Activated T-cell treated with anti-CD3 and anti-CD28 coated beads for 1 hour (primary cell): Measurements from ENCODE around the gene BRCA2.

Experiments
- DNase-seq: peaks from one replicate; pipeline ENCODE4 v3.0.0-alpha.2; 2020; ENCODE audit warnings: low read depth

Gene BRCA2, protein sequence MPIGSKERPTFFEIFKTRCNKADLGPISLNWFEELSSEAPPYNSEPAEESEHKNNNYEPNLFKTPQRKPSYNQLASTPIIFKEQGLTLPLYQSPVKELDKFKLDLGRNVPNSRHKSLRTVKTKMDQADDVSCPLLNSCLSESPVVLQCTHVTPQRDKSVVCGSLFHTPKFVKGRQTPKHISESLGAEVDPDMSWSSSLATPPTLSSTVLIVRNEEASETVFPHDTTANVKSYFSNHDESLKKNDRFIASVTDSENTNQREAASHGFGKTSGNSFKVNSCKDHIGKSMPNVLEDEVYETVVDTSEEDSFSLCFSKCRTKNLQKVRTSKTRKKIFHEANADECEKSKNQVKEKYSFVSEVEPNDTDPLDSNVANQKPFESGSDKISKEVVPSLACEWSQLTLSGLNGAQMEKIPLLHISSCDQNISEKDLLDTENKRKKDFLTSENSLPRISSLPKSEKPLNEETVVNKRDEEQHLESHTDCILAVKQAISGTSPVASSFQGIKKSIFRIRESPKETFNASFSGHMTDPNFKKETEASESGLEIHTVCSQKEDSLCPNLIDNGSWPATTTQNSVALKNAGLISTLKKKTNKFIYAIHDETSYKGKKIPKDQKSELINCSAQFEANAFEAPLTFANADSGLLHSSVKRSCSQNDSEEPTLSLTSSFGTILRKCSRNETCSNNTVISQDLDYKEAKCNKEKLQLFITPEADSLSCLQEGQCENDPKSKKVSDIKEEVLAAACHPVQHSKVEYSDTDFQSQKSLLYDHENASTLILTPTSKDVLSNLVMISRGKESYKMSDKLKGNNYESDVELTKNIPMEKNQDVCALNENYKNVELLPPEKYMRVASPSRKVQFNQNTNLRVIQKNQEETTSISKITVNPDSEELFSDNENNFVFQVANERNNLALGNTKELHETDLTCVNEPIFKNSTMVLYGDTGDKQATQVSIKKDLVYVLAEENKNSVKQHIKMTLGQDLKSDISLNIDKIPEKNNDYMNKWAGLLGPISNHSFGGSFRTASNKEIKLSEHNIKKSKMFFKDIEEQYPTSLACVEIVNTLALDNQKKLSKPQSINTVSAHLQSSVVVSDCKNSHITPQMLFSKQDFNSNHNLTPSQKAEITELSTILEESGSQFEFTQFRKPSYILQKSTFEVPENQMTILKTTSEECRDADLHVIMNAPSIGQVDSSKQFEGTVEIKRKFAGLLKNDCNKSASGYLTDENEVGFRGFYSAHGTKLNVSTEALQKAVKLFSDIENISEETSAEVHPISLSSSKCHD (N-terminal part only)

DNA sequence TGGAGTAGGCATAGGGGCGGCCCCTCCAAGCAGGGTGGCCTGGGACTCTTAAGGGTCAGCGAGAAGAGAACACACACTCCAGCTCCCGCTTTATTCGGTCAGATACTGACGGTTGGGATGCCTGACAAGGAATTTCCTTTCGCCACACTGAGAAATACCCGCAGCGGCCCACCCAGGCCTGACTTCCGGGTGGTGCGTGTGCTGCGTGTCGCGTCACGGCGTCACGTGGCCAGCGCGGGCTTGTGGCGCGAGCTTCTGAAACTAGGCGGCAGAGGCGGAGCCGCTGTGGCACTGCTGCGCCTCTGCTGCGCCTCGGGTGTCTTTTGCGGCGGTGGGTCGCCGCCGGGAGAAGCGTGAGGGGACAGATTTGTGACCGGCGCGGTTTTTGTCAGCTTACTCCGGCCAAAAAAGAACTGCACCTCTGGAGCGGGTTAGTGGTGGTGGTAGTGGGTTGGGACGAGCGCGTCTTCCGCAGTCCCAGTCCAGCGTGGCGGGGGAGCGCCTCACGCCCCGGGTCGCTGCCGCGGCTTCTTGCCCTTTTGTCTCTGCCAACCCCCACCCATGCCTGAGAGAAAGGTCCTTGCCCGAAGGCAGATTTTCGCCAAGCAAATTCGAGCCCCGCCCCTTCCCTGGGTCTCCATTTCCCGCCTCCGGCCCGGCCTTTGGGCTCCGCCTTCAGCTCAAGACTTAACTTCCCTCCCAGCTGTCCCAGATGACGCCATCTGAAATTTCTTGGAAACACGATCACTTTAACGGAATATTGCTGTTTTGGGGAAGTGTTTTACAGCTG lies at the start of gene BRCA2, which contains the start of gene ZAR1L:
BRCA2 (plus strand) TSS at position 271 of the 790 bp plus-strand sequence. CDS start 953 bp downstream, outside the sequence.
ZAR1L (minus strand) TSS at position 126 of the 790 bp plus-strand sequence. CDS start 3,438 bp downstream, outside the sequence.
- peak; percentile 78 for DNase-seq

DNA sequence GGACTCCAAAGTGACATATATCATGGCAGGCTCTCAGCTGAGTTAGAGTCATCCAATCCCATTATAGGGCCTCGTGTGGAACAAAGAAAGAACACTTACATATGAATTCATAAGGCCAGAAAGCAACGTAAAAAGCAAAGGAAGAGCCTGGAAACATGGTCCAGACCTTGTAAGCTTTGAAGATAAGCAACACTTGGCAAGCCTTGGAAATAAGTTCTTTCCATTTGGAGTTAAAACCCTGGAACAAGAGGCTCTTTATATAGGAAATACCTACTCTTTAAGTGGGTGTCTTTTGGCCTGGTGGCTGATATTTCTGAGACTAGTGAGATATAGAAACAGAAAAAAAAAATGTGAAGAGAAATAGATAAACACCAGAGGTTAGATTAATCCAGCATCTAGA lies 49.6 kb upstream of the BRCA2 start:
- DNase-seq, result no peak

DNA sequence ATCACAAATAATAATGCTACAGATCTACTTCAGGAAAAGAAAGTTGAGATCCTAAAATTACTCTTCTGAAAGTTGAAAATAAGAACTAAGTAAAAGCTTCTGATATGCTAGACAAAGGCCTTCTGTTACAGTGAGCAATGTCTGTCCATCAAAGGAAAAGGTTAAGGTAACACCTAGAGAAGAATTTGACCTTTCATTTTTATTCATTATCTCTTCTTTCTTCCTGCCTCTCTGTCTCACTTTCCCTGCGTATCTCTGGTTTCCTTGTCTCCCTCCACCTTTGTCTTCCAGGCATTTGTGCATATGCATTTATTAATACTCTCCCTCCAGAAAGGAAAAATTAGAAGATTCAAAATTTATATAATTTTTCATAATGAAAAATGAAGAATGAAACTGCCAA lies 49.2 kb upstream of the BRCA2 start:
- no peak for DNase-seq

DNA sequence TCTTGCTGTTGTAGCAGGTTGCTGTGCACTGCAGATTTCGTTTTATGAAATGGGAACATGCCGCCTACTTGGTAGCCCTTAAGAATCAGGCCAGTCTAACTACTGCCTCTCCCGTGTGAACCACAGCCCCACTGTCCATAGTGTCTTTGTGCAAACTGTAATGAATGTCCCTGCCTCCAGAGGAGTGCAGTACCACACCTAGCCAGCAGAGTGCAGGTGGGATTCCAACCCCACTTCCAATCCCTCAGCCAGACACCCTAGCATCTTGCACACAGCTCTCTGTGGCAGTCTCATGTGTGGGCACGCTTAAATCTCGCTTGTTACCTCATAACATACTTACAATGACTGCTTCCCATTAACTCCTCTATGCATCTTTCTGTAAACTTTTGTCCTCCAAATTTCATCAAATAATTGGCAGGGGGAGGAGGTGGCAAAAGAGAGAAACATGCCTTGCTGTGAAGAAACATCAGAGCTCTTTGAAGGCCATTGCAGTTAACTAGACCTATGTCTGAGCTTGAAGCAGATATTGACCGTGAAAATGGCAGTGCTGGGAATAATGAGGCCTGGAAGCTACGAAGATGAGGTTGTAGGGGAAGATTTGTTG lies 47.4 kb upstream of the BRCA2 start:
- peak; percentile 29 for DNase-seq

DNA sequence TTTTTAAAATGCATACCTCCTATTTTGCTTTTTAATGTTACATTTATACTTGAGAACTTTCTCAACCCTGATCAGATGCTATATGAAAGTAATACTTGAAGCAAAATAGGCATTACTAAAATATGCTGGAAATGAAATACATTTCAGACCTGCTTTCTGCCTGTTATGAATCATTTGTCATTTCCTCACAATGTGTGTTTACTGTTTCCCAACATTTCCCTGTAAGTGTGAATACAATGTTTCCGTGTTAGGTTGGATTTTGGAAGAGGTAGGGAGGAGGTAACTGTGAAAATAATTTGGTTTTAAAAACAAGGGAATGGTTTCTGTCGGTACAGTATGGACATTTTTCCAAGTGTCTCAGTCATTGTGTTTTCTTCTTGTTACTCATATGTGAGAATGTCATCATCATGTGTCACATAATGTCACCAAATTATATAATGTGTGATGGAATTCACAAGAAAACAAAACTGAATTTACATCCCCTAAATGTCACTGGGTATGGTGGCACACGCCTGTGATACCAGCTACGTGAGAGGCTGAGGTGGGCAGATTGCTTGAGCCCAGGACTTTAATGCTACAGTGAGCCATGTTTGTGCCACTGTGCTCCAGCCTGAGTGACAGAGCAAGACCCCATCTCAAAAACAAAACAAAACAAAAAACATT lies 43.2 kb upstream of the BRCA2 start:
- DNase-seq, result no peak

DNA sequence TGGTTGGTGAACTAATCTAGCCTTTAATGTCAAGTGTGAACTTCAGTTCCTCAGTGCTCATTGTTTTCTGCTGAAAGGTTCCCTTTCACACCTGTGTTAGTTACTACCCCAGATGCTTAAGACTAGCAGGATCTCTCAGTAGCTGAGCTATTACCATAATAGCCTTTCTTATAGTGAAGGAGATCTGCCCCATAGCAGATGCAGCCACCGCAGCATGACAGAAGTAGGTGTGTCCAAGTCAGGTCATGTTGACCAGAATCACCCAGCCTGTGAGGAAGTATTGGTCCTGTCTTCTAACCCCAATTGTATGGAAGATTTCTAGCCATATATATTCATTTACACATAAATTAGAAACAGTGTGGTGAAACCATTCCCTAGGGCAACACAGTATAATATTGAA lies 37.5 kb upstream of the BRCA2 start:
- DNase-seq, result no peak

DNA sequence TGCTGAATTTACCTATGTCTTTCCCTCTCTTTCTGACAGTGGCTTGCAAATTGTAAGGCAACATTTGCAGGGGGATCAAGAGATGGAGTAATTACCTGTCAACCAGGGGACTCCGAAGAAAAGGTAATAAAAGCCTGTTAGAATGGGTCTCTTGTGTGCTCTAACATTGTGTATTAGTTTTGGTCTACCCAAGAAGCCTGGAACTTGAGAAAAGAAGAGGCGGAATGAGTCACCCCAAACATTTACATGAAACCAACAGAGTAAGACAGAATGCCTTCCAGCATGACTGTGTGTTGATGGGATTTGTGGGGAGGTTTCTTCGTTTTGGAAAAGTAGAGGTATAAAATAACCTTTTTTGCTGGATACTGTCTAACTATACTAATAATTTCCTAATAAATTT lies 36.9 kb upstream of the BRCA2 start:
- no peak for DNase-seq

DNA sequence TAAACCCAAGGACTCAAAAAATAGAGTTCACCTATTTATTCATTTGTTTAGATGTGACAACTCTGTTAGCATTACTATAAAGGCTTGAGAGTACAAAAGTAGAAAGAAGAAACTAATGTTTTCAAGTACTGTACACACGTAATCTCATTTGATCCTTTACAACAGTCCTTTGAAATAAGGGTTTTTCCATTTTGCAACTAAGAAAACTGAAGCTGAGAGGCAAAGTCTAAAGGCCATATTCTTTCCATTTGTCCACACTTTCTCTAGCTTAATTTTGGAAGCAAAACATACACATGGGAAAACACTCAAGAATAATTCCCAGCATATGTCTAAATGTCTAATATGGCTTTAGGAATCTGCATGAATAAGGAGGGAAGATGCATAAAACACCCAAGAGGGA lies 34.2 kb upstream of the BRCA2 start:
- no peak for DNase-seq

DNA sequence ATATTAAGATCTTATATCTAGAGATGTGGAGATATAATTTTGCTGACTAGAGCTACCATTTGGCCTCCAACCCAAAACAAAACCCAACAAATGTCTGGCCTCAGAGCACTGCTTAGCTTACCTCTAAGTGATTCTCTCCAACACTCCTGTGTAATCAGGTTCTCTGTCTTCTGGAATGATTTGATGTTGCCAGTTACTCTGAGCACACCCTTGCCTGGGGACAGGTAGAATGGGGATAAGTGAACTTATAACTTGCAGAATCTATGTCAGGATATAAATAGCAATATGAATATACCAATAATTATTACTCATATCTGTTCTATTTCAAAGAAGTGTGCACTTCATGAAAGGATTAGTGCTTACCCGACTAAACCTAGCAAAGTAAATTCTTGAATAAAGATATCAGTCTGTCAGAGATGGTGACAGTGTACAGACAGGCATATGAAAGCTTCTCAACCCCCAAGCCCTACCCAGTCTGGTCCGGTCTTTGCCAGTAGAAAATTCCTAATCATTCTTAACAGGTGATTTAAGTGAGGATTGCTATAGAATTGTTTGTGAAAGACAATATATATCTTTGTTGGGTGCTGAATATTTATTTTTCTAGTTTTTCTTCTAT lies 33.1 kb upstream of the BRCA2 start:
- no peak for DNase-seq

DNA sequence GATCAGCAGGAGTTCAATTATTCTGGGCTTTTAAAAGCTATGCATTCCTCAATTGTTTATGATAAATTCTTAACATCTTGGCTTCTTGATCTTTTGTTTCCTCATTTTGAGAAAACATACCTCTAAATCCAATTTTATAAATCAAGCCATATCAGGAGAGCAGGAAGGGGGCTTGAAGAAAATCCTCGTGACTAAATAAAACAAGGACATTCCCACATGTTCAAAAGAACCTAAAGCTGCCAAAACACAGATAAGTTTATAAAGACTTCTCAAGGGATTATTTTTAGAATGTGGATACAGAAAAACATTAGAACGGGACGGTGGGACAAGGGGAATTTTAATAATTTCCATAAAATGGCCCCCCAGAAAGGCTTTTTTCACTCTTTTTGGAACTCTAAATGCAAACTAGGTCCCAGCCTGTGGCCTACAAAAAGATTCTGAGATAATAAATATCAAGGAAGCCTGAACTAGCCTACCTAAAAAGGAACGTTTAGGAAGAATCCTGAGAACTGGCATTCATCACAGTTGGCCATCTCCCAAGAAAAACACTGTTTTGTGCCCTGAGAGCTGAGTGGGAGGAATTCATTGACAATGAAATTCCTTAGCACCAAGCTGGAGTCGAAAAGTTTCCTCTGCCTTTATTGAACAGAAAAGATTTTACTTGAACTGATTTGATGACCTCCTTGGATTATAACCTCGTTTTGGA lies 30.2 kb upstream of the BRCA2 start:
- no peak for DNase-seq

DNA sequence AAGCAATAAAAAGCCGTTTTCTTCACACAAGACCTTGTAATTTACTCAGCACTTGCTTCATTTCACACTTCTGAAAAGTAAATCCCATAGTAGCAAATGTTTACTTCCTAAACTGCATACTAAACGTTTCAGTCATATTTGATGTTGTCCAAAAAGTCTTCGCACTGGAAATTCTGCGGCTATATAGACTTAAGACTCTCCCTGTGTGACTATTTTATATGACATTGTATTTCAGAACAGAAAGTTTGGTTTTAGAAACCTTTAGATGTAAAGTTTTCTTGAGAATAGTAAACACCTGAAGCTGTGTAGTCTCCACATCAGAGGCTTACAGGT lies 29.7 kb upstream of the BRCA2 start:
- DNase-seq, result no peak

DNA sequence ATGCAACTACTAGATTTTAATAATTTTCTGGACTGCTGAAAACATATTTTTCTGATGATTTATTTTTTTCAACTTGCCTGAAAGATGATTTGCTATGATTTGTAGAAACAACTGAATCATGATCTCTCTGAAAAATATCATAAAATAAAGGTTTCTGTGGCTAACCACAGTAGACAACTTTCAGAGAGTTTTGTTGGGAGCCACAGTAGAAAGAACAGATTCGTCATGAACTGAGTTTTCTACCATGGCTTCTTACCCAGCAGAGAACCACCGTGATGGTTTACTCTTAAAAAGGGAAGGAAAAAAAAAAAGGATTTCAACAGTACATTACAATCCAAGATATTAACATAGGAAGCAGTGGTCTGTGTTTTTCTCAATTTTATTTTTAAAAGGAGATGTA lies 18.1 kb upstream of the BRCA2 start:
- DNase-seq, result no peak

DNA sequence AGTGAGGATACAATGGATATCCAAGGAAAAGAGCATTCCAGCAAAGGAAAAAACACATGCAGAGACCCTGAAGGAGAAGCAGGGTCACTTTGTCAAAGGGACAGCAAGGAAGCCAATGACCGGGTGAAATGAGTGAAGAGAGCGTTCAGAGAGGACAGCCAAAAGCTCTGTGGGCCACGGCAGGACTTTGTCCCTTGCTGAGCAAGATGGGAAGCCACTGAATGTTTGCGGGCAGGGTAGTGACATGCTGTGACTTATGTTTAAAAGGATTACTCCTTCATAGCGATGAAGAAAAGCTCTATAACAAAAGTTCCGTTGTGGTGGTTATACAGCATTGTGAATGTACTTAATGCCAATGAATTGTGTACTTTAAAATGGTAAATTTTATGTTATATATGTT lies 16.6 kb upstream of the BRCA2 start:
- DNase-seq, result no peak

DNA sequence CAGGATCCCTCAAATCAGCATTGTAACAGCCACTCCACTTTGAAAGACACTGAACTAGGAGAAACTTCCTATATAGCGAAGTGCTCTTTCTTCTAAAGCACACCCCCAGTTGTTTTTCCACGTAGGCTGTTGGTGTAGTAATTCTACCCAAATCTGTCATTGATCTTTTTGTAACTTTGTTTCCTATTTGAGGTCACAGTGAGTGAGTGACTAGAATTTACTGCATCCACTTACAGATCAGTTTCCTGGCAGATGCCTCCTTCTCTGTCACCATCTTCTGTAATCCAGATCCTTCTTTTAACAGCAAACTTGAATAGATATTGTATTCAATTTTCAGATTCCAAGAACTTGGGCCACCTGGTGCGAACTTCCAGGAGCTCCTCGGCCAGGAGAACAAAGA lies 15.4 kb upstream of the BRCA2 start:
- DNase-seq, result no peak

DNA sequence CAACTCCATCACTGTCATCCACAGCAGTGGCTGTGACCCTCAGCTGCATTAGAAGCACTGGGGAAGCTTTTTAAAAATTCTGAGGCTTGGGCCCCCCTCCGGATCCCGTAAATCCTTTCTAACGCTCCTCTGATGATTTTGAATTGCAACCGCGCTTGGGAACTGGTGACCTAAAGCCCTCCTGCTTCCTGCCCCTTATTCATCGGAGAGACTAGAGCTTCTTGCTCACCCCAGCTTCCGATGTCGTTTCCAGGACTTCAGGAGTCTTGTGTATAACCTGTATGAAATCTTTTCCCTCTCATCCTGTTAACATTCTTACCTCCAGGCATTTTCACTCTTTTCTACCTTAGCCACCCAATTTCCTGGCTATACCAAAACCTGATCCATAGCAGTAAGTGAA lies 14.9 kb upstream of the BRCA2 start:
- no peak for DNase-seq

DNA sequence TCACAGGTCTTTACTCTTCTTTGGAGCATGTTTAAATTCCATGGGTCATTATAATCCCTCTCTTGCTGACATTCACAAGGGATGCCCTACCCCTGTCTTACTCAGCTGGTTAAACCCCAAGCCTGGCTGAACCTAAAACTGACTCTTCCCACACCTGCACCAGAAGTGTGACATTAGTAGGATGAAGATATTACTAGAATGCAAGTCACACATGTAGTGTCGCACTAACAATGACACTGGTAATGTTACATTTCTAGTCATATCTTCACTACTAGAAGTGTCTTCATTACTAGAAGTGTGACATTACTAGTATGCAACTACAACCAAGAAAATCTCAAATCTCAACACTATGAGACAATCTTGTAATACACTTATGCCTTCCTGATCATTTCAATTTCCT lies 14.4 kb upstream of the BRCA2 start:
- no peak for DNase-seq

DNA sequence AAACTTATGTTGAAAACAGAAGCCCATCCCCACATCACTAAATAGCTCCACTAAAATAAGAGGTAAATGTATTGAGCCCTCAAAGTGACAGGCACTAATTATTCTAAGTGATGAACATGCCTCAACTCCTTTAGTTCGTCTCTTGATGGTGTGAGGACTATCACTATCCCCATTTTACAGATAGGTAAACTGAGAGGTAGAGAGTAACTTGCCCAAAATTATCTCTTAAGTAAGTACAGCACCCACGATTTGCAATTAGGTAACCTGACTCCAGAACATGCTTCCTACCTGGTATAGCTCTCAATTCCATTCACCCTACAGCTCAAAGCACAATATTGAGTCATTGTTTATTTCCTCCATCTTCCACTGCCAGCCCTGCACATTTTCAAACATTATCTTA lies 12.8 kb upstream of the BRCA2 start:
- DNase-seq, result no peak

DNA sequence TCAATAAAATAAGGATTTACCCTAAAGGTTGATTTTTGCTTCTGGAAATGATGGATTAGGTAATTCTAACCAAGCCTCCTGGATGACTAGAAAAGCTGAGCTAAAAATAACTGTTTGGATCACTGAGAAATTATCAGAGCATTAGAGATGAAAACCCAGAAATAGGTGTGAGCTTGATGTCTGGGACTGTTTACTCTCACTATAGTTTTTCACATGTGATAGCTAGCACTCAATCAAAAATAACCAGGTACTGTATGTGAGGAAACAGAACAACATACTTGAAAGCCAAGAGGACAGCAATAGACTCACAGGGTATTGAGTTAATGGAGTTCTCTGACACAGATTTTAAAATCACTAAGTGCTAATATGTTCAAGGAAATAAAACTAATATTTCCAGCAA lies 9.7 kb upstream of the BRCA2 start:
- no peak for DNase-seq

DNA sequence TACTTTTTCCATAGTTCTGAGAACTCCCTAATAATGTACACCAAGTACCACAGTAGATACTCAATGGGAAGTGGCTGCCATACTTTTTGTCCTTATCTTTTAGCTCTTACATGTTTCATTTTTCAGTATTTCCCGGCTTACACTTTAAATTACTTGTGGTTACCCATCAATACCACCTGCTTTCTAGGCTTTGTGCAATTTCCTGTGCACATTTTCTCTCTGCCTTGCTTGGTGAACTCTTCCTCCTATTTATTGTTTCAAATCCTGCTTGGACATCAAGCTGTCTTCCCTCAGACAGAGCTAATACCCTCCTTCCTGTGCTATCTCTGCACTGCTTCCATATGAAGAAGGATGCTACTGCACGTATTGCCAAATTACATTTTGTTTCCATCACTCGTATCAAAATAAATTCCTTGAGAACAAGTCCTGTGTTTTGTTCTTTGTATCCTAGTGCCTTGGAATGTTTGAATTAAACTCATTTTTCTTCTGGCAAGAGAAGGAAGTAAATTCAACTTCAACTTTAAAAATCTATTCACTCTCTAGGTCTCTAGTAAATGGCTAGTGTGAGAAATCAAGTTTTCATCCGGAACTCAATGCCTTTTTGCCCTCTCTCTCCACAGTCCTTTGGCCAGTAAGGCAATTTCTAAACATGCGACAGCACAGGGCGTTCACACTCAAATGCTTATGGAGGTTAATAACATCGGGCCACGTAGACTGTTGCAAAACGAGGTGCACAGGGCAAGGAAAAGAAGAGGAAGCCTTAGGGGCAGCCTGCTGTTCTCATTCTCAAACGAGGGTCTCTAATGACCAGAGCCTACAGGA lies 5.8 kb upstream of the BRCA2 start:
- no peak for DNase-seq
